ENCODE results near the gene ADAMTSL1.

The ADAMTSL1 gene

DNA sequence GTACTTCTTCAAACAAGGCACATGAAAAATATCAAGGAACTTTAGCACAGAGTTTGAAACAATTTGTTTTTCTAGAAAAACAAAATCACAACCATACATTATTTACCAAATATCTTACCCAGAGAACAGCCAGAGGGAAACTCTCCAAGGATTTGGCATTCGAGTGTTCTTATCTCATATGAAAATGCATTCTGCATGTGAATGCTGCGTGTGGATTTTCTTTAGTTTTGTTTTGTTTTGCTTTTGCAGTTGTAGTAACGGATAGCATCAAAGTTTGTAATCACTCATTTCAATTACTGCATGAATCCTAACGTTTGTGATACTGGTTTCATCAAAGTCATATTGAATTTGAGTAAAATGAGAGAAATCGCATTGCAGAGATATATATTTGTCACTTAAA, 28.0 kb downstream of the ADAMTSL1 start:
- no peak for DNase-seq (ENCODE audit: low read depth)

GRCh38 chr9:18502546-18502945, 28.6 kb downstream of the ADAMTSL1 start:
- no peak for DNase-seq (ENCODE audit: low read depth)

GRCh38 chr9:18504707-18505106, 30.8 kb downstream of the ADAMTSL1 start:
- DNase-seq (ENCODE audit: low read depth), result no peak

- no peak for DNase-seq (ENCODE audit: low read depth)
Measured at GRCh38 chr9:18507151-18507550, 33.2 kb downstream of the ADAMTSL1 start.

- DNase-seq (ENCODE audit: low read depth), result no peak
Measured at GRCh38 chr9:18516514-18516913, 42.6 kb downstream of the ADAMTSL1 start.

DNA sequence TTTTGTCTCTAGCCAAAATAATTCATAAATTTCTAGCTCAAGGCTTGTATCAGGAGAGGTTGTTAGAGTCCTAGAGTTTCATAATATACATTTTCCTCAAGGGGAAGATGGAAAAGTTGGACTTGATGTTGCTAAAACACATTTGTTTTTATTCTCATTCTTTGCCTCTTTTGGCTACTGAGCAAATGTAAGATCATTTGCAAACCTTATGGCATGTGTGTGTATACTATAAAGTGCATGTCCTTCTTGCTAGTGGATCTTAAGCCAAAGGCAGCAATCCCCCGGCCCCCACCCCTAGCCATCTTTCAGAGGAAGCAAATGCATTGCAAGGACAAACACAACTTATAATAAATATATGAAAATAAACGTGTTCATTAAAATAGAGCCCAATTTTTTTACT, 43.0 kb downstream of the ADAMTSL1 start:
- DNase-seq (ENCODE audit: low read depth), result no peak

DNA sequence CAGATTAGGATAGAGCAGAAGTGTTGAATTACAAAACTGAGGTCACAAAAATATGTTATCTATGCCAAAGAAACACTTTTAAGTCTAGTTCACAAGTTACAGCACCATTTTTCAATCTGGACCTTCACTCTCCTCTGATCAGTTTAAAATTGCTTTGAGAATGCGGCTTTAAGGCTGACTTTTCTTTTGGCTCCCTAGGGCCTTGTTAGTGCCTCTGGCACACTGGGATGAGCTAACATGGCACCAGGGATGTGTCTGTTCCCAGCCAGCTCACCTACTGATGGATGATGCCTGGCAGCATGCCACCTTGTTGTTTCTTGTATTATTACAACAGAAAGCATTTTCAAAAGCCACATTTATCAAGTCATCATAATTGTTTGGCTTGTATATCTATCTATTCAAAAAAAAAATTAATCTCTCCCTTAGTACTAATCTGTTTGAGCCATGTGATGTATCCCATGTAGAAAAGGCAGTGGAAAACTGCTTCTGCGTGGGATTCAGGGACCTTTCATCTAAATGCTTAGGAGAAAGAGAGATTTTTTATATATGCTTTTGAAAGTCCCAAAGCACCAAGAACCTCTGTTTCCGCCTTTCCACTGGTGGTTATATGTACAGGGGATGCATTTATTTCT, 46.6 kb downstream of the ADAMTSL1 start:
- DNase-seq (ENCODE audit: low read depth), result no peak

- DNase-seq (ENCODE audit: low read depth), result no peak
Measured at GRCh38 chr9:18526685-18527084, 52.7 kb downstream of the ADAMTSL1 start.

DNA sequence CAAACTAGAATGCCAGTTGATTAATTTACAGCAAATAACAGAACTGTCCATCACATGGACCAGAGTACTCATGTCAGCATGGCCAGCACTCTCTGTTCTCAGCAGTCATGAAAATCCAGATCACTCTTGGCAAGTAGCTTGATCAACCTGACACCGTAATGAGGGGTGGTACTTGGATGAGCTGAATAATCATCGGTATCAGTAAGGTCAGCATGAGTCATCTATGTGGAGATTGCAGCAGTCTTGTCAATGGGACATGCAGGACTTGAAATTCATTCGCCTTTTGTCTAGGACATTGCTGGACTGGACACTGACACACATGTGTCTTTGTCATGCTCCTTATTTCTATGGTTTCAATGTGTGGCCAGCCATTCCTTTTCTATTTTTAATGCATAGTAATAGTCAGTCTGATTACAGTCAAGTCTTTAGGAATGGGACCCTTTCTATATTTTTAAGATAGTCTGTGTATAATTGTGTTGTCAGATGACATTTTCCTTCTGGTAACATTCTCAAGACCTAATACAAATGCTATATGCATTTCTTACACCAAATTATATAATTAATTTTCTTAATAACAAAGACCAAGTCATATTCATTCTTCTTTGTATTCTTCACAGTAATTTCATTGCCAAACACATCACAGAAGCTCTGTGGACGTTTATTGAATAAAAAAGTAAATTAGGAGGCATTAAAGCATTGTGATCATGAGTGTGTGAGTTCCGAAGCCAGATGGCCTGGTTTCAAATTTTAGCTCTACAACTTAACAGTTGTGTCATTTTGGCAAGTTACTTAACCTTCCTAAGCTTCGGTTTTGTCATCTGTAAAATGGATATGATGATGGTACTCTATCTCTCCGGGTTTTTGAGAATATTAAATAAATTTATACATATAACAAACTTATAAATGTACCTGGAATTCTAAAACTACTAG, 57.4 kb downstream of the ADAMTSL1 start:
- DNase-seq (ENCODE audit: low read depth), result no peak

DNA sequence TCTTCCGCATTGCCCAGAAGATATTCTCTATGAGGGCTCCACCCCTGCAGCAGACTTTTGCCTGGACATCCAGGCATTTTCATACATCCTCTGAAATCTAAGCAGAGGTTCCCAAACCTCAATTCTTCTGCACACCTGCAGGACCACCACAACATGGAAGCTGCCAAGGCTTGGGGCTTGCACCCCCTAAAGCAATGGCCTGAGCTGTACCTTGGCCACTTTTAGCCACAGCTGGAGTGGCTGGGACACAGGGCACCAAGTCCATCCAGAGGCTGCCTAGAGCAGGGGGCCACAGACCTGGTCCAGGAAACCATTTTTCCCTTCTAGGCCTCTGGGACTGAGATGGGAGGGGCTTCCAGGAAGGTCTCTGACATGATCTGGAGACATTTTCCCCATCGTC, 60.7 kb downstream of the ADAMTSL1 start:
- no peak for DNase-seq (ENCODE audit: low read depth)

DNA sequence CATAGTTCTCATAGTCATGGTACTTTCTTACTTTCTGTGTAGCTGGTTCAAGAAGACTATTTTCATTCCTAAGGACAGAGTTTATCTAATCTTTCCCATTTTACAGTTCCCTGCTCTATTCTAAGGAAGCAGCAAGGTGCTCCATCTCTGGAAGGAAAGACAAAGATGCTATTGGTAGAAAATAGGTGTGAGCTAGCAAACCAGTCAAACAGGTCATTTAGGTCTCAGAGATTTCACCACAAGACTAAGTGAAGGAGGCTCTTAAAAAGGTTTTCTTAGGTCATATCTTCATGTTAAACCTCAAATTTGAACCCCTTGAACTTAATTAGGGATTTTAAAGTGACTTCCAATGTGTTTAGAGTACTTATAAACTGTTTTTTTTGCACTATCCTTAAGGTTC, 62.6 kb downstream of the ADAMTSL1 start:
- no peak for DNase-seq (ENCODE audit: low read depth)

DNA sequence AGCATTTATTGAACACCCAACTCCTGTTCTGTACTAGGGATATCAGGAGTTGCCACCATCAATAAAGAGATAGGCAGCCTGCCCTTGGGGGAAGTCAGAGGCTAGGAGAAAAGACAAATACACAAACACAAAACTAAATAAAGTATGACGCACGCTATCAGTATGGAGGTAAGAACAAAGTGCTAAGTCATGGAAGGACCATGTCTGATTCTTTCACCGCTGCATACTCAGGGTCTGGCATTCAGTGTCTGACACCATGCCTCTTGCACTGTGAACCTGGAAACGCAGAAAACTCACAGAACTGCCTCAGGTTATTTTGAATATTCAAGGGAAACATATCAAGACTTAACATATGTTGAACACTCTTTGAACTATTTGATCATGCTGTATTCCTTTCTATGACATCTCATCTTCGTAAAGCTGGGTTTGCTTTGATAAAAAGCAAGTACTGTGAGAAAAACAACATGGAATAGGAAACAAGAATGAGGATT, 65.3 kb downstream of the ADAMTSL1 start:
- no peak for DNase-seq (ENCODE audit: low read depth)

DNA sequence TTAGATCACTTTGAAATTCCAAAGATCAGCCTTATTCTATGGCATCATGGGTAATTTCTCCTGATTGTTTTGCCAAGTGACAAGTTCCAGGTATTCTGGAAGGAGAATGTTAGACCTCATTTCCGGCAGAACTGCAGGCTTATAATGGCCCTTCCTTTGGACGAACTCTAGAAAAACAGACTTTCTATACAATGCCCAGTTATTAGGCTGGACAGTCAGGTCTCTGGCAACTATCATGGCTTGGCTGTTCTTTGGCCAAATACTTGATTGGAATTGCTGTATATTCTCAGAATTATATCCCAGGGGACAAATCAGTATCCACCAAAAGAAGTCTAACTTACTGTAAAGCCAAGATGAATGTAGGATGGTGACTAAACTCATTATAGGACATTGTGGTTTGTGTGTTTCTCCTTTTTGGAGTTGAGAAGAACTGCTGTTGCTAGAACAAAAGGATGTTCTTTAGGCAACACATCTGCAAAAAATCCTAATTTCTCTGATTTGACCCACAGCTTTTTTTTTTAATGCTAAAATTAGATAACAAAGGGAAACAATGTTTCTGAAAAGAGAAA, 69.0 kb downstream of the ADAMTSL1 start:
- DNase-seq (ENCODE audit: low read depth), result peak; percentile 11

GRCh38 chr9:18543406-18544192, 69.6 kb downstream of the ADAMTSL1 start:
- DNase-seq (ENCODE audit: low read depth), result peak; percentile 68

DNA sequence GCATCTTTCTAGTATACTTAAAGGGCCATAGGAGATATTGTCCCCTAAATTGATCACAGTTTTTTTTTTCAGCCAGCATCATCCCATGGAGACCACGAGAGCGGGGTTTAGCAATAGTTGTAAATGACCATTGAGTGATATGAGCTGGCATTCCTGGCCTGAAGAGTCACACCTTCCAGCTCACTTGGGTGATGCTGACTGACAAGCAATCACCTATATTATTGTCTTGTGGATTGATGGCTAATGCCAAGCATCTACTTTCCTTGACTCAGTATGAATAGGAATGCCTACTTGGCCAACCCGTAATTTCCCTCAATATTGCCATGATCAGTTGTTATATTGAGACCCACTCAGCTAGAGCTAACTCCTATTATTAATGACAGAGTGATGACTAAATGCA, 70.5 kb downstream of the ADAMTSL1 start:
- peak; percentile 58 for DNase-seq (ENCODE audit: low read depth)

- DNase-seq (ENCODE audit: low read depth), result no peak
Measured at GRCh38 chr9:18545636-18546360, 71.8 kb downstream of the ADAMTSL1 start.

DNA sequence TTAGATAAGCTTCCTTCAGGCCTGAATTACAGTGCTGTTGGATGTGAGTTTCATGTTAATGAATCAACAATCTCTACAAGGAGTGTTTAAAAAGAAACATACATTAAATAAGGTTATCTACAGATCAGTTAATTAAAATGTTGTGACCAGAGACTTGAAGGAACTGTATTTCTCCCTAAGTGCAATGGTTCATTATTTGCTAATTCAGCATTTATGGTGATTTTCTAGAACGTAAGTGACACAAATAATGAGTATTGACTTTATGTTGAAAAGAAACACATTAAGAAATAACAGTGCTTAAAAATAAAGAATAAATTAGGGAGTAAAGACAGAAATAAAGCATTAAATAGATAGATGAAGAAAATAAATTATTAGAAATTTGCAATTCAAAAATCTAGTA, 74.5 kb downstream of the ADAMTSL1 start:
- DNase-seq (ENCODE audit: low read depth), result no peak

DNA sequence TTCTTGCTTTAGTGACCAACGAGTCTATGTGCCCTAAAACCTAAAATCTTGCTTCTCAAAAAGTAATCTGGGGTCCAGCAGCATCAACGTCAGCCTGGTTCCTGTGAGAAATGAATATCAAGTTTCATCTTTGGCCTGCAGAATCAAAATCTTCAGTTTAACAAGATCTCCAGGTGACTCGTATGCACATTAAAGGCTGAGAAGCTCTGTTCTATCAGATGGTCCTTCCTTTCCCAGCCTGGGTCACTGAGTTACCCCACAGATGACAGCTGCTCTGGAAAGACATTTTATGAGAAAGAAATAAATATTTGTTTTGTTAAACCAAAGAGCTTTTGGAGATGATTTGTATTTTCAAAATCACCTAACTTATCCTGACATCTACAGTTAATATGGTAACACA, 75.8 kb downstream of the ADAMTSL1 start:
- DNase-seq (ENCODE audit: low read depth), result no peak

DNA sequence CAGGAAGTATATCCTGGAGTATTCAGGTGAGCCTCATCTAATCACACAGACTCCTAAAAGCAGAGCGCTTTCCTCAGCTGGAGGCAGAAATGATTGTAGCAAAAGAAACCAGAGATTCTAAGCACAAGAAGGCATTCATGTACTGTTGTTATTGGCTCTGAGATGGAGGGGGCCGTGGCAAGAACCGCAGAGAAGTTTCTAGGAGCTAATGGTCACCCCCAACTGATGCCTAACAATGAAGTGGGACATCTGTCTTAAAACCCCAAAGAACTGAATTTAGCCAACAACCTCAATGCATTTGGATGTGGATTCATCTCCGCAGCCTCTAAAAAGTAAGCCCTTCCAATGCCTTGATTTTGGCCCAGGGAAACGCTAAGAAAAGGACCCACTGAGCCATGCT, 76.3 kb downstream of the ADAMTSL1 start:
- no peak for DNase-seq (ENCODE audit: low read depth)

DNA sequence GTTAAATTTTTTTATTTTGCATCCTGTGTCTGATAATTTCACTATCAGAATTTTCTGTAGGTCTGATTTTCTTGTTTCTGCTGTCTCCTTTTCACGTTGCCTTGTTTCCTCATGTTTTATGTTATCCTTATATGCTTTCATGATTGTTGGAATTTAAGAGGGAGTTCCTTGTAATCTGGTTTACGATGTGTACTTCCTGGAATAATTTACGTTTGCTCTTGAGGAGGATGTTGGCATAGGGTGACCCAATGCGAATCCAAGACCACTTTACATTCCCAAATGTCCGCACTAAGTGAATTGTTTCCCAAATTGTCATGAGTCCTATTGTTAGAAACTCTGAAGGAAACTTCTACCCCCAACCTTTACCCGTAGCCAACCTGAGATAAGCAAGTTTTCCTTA, 80.3 kb downstream of the ADAMTSL1 start:
- no peak for DNase-seq (ENCODE audit: low read depth)

DNA sequence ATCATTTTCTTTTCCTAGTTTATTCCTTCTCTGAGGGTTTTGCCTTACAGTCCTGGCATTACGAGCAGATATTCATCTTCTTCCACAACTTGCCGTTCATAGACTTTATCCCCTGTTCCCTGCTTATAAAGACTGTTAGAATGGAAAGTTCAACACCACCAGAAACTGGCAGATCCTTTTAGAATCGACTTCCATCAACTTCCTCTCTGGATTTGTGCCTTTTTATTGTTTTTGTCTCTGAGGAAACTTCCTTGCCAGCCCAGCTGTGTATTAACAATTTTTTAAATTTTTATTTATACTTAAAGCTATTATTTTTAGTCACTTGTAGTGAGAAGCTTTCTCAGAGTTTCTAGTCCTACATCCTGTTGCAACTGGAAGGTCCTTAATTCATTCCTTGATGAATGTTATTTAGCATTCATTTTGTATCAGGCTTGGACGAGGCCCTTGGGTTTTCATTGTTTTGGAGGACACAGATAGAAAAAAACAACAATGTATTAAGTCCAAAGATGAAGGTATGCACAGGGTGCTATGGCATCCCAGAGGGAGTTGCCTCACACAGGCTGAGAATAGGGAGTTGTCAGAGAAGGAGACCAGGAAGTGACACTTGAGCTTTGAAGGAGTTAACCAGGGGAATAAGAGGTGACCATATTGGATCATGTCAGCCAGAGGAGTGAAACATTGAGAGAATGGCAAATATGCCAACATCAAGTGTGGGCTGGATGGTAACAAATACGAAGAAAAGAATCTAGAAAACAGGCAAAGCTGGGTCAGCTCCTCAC, 81.3 kb downstream of the ADAMTSL1 start:
- DNase-seq (ENCODE audit: low read depth), result no peak

Measured in HS-5 (cell line).